A673 (cell line): Measurements from ENCODE around the gene SPAG16.

Experiments used
- EZH2 ChIP-seq: fragments of 200-600 bp; sonication (generic); IDR thresholded peaks from 2 replicates; pipeline ENCODE4 v1.6.1; 2017; ENCODE audit warnings: borderline replicate concordance, low read depth, mild to moderate bottlenecking, mixed read lengths, antibody characterized with exemption, low read length; ENCODE audit not compliant: poor library complexity, severe bottlenecking
- TF ChIP-seq, protein P1 (sequence below): fragments of 300-800, 200-600 bp; sonication (generic); conservative IDR thresholded peaks from 2 replicates; pipeline ENCODE4 v1.5.1; 2017; ENCODE audit warnings: low read depth, mild to moderate bottlenecking, antibody characterized with exemption, low read length, moderate library complexity, mixed read lengths

GRCh38 chr2:213609570-213610170 lies 325.4 kb downstream of the SPAG16 start:
- no peak for TF ChIP-seq EZH2
- TF ChIP-seq, protein P1, sequence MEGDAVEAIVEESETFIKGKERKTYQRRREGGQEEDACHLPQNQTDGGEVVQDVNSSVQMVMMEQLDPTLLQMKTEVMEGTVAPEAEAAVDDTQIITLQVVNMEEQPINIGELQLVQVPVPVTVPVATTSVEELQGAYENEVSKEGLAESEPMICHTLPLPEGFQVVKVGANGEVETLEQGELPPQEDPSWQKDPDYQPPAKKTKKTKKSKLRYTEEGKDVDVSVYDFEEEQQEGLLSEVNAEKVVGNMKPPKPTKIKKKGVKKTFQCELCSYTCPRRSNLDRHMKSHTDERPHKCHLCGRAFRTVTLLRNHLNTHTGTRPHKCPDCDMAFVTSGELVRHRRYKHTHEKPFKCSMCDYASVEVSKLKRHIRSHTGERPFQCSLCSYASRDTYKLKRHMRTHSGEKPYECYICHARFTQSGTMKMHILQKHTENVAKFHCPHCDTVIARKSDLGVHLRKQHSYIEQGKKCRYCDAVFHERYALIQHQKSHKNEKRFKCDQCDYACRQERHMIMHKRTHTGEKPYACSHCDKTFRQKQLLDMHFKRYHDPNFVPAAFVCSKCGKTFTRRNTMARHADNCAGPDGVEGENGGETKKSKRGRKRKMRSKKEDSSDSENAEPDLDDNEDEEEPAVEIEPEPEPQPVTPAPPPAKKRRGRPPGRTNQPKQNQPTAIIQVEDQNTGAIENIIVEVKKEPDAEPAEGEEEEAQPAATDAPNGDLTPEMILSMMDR: no peak
